MCF 10A (cell line): ENCODE data around the gene ZNF22. TPM values are rescaled to one million over a fixed set of nuclear protein-coding genes. Genes with fewer than 3 reads are reported as not detected.

Source experiments
- BruUV-seq: library from RNA; stranded (reverse); fragments of 400-500 nt; replicated peaks from 2 replicates; lab custom pipeline; 2021; lab: Mats Ljungman, UMichigan
- CTCF ChIA-PET: fragments of 300-600 bp; sonication (Branson Sonifier 250); formaldehyde crosslinking; extraction: SDS; loops from one replicate; lab custom pipeline; 2021; ENCODE audit warnings: antibody characterized with exemption, inconsistent platforms; lab: Yijun Ruan, JAX
- POLR2A ChIA-PET: fragments of 300-600, 350-650 bp; sonication (Branson Sonifier 250); formaldehyde crosslinking; extraction: SDS; loops from one replicate; lab custom pipeline; 2020; ENCODE audit warnings: antibody characterized with exemption, inconsistent platforms; lab: Yijun Ruan, JAX
- DNase-seq: peaks from one replicate; pipeline ENCODE4 v3.0.0-alpha.2; 2018; ENCODE audit not compliant: unreplicated experiment
- H3K27ac Mint-ChIP-seq: one replicate; pipeline ENCODE4 v1.8.0; 2022; ENCODE audit warnings: mild to moderate bottlenecking, low read depth, mixed read lengths; ENCODE audit not compliant: unreplicated experiment
- H3K27me3 Mint-ChIP-seq: one replicate; pipeline ENCODE4 v1.8.0; 2022; ENCODE audit warnings: mixed read lengths; ENCODE audit not compliant: insufficient read depth, unreplicated experiment
- H3K36me3 Mint-ChIP-seq: one replicate; pipeline ENCODE4 v1.8.0; 2022; ENCODE audit warnings: mild to moderate bottlenecking, moderate library complexity, mixed read lengths; ENCODE audit not compliant: insufficient read depth, unreplicated experiment
- H3K4me1 Mint-ChIP-seq: one replicate; pipeline ENCODE4 v1.8.0; 2022; ENCODE audit warnings: mixed read lengths; ENCODE audit not compliant: insufficient read depth, unreplicated experiment
- H3K4me3 Mint-ChIP-seq: one replicate; pipeline ENCODE4 v1.8.0; 2022; ENCODE audit warnings: mild to moderate bottlenecking, moderate library complexity, mixed read lengths; ENCODE audit not compliant: unreplicated experiment
- H3K9me3 Mint-ChIP-seq: one replicate; pipeline ENCODE4 v1.8.0; 2022; ENCODE audit warnings: mixed read lengths; ENCODE audit not compliant: unreplicated experiment
- intact Hi-C: fragments of 100-400 bp; cut with micrococcal nuclease; formaldehyde crosslinking; loops from 2 replicates; pipeline ENCODE4 v1.14.1; 2022
- total RNA-seq: library from RNA; stranded (reverse); gene quantifications from 2 replicates; pipeline ENCODE4 v1.2.3, GENCODE V29; 2022
- TF ChIP-seq, protein P1 (sequence below): fragments of 200-600 bp; IDR thresholded peaks from one replicate; pipeline ENCODE4 v1.8.0; 2022; ENCODE audit warnings: antibody characterized with exemption, mild to moderate bottlenecking; ENCODE audit not compliant: unreplicated experiment

Gene ZNF22
- total RNA-seq, 1 experiment from 2014 or later = 8.5 TPM

DNA sequence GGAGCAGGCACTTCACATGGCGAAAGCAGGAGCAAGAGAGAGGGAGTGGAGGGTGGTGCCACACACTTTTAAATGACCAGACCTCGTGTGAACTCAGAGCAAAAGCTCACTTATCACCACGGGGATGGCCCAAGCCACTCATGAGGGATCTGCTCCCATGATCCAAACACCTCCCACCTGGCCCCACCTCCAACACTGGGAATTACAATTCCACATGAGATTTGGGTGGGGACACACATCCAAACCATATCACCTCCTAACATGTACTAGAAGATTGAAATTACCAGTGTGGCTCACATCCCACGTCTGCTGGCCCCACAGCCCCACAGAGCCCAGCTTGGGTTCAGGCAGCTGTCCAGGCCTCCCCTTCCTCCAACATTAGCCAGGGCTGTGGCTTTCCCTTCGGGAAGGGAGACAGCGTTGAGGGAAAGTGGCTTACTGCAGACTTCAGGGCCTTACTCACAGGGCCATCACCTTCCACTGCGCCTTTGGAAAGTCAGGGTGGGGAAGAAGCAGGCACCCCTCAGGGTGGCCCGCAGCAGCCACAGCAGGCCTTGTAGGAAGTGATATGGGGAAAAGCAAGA is 29.8 kb upstream of the ZNF22 start:
- H3K36me3 Mint-ChIP-seq = peaks cover 17% of the 10 kb centered on the region
- TF ChIP-seq, protein P1, sequence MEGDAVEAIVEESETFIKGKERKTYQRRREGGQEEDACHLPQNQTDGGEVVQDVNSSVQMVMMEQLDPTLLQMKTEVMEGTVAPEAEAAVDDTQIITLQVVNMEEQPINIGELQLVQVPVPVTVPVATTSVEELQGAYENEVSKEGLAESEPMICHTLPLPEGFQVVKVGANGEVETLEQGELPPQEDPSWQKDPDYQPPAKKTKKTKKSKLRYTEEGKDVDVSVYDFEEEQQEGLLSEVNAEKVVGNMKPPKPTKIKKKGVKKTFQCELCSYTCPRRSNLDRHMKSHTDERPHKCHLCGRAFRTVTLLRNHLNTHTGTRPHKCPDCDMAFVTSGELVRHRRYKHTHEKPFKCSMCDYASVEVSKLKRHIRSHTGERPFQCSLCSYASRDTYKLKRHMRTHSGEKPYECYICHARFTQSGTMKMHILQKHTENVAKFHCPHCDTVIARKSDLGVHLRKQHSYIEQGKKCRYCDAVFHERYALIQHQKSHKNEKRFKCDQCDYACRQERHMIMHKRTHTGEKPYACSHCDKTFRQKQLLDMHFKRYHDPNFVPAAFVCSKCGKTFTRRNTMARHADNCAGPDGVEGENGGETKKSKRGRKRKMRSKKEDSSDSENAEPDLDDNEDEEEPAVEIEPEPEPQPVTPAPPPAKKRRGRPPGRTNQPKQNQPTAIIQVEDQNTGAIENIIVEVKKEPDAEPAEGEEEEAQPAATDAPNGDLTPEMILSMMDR = no peak
- H3K4me3 Mint-ChIP-seq = no peak overlapping the region
- H3K9me3 Mint-ChIP-seq = no peaks in the 10 kb centered on the region
- DNase-seq = no peak
- intact Hi-C loops = no loop called here
- BruUV-seq = no TSS peak
- H3K27me3 Mint-ChIP-seq = no peaks in the 10 kb centered on the region
- no peak overlapping the region for H3K27ac Mint-ChIP-seq
- ChIA-PET CTCF (interaction anchor here (4.1 kb wide), 1 partner anchor 39 kb away, joined by 16 read pairs; no protein-coding TSS in a partner anchor), POLR2A (no interaction called here)
- H3K4me1 Mint-ChIP-seq = peaks cover 7% of the 10 kb centered on the region

DNA sequence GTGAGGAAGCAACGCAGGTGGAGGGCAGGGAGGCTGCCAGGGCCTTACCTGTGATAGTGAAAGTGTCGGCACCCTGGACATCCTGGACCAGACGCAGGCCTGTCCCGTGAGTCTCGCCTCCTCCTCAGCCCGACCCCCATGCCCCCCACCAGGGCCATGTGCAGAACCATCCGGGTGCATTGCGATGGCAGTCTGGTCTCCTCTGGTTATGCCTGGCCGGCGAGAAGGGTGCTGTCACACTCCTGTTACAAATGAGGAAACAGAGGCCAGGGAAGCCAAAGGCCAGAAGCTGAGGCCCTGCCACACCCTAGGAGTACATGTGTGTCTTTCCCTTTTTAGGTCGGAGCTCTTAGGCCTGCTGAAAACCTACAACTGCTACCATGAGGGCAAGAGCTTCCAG is 29.3 kb upstream of the ZNF22 start:
- H3K9me3 Mint-ChIP-seq = no peaks in the 10 kb centered on the region
- H3K36me3 Mint-ChIP-seq = peaks cover 17% of the 10 kb centered on the region
- BruUV-seq = no TSS peak
- CTCF ChIA-PET = no interaction called here
- POLR2A ChIA-PET = no interaction called here
- H3K27ac Mint-ChIP-seq = no peak overlapping the region
- H3K4me3 Mint-ChIP-seq = no peak overlapping the region
- no peaks in the 10 kb centered on the region for H3K27me3 Mint-ChIP-seq
- TF ChIP-seq, protein P1 = no peak
- H3K4me1 Mint-ChIP-seq = peaks cover 12% of the 10 kb centered on the region
- DNase-seq = no peak
- intact Hi-C loops = no loop called here

DNA sequence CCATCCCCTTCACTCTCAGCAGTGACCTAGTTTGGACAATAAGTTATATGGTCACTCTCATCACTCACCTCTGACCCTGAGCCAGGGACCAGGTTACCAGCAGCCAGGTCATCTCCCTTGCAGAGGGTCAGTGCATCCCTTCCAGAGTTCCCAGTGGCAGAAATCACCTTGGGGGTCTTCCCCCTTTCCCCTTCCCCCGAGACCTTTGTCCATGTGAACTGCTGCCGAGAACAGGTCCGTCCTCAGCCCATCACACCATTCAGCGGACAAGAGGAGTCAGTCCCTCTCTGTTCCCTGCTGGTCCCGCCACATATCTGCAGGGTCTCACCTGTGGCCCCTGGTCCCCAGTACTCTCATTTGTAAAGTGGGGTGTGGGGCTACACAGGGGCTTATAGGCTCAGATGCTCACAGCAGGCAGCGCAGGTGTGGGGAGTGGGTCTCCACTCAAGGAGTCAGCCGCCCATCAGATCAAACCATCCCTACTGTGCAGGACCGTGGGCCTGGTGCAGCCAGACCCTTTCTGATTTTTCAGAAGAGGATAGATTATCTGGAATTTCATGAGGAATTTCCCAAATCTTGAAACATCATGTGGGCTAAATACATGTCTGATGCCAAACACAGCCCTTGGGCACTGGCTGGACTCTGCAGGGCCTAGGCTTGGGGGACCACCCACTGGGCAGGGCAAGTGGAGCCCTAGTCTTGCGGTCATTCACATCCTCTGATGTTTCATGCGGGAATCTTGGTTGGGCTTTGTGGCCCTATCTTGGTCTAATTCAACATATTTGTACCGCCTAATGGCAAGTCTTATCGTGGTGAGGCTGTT is 28.6 kb upstream of the ZNF22 start:
- Mint-ChIP-seq H3K4me3 (no peak overlapping the region), H3K27ac (no peak overlapping the region), H3K36me3 (peaks cover 17% of the 10 kb centered on the region), H3K27me3 (no peaks in the 10 kb centered on the region), H3K4me1 (peaks cover 17% of the 10 kb centered on the region), H3K9me3 (no peaks in the 10 kb centered on the region)
- ChIA-PET CTCF (no interaction called here), POLR2A (no interaction called here)
- no TSS peak for BruUV-seq
- TF ChIP-seq, protein P1 = no peak
- DNase-seq = no peak
- intact Hi-C loops = no loop called here

DNA sequence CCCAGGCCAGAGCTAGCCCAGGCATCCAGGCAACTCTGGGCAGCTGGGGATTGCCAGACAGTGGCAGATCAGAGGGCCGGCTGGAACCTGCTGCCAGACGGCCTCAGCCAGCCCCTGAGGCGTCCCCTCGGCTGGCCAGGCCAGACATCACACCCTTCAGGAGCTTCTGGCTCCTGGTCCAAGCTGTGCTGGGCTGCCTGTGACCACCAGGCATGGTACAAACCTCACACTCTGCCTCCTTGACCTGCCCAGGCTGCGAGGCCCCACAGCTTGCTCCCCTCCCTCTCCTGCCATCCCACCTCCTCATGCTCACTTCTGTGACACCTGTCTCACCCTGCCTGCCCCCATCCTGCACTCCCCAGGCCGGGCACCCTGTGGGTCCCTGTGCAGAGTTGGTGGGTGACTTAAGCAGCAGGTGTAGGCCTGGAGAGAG is 27.8 kb upstream of the ZNF22 start:
- POLR2A ChIA-PET = no interaction called here
- intact Hi-C loops = no loop called here

More for the DNA sequence above, 27.8 kb upstream of the ZNF22 start:
- Mint-ChIP-seq H3K36me3 (peaks cover 17% of the 10 kb centered on the region), H3K4me1 (peaks cover 17% of the 10 kb centered on the region), H3K27ac (no peak overlapping the region), H3K27me3 (no peaks in the 10 kb centered on the region), H3K9me3 (no peaks in the 10 kb centered on the region), H3K4me3 (no peak overlapping the region)
- no peak for DNase-seq
- no TSS peak for BruUV-seq
- TF ChIP-seq, protein P1 = no peak
- CTCF ChIA-PET = interaction anchor here (0.7 to 2.2 kb wide), 4 partner anchors 9 to 229 kb away, joined by 3 to 6 read pairs (median 4); no protein-coding TSS in a partner anchor
